OCI-LY7 (cell line): Measurements from ENCODE around the gene SPCS3.

Source experiments
- CTCF ChIP-seq: fragments of 200-600 bp; sonication (generic); conservative IDR thresholded peaks from 2 replicates; pipeline ENCODE4 v1.5.1; 2014; ENCODE audit warnings: mild to moderate bottlenecking, antibody characterized with exemption, low read length, moderate library complexity, mixed read lengths
- EZH2phosphoT487 ChIP-seq: fragments of 200-600 bp; sonication (generic); IDR thresholded peaks from 2 replicates; pipeline ENCODE4 v1.6.1; 2018; ENCODE audit warnings: low read depth, borderline replicate concordance, mild to moderate bottlenecking, mixed run types, antibody characterized with exemption, low read length, moderate library complexity, mixed read lengths

GRCh38 chr4:176367771-176368465 is 48.2 kb downstream of the SPCS3 start:
- no peak for TF ChIP-seq CTCF
- TF ChIP-seq EZH2phosphoT487: no peak
